Measurements from ENCODE around the gene SNTG2.

The SNTG2 gene

DNA sequence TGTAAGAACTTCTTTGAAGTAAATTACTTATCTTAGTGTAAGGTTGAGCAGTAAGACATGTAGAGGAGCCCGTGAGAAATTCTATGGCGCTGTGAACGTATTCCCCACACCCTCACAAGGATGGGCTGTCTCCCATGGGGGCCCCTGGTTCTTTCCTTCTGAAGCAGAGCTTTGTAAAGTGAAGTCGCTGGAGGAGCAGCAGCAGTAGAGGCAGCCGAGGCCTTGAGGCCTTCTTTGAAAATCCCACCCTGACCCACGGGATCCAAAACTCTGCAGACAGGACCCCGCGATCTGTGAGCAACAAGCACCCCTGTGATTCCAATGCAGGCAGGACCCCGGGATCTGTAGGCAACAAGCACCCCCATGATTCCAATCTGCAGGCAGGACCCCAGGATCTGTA is 23.8 kb upstream of the SNTG2 start:
- no peak for TF ChIP-seq CTCF (conservative IDR thresholded peaks at IDR 0.05; ENCODE audit: low read depth, low read length)
- no peak overlapping the region for H3K4me3 ChIP-seq (ENCODE audit: low read length)
- DNase-seq (ENCODE audit: low read depth): no peak

DNA sequence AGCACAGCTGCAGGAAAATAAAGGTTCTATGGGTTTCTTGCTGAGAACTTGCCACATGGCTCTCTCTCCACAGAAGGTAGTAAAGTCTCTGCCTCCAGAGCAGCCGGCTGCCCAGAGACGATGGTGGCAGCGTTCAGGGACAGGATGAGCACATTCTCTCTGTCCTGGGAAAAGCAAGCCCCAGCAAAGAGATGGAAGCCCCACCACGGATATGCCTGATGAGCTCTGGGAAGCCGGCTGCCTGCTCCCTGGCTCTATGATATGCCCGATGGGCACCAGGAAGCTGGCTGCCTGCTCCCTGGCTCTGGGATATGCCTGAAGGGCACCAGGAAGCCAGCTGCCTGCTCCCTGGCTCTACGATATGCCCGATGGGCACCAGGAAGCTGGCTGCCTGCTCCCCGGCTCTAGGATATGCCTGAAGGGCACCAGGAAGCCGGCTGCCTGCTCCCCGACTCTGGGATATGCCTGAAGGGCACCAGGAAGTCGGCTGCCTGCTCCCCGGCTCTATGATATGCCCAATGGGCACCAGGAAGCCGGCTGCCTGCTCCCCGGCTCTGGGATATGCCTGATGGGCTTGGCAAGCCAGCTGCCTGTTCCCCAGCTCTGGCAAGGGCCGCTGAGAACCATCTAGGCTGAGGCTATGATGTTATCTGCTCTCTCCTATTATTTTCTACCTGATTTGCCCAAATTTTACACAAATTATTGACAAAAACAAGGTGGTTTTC is 21.5 kb upstream of the SNTG2 start:
- H3K4me3 ChIP-seq (ENCODE audit: low read length): no peak overlapping the region
- no peak for TF ChIP-seq CTCF (conservative IDR thresholded peaks at IDR 0.05; ENCODE audit: low read depth, low read length)
- no peak for DNase-seq (ENCODE audit: low read depth)

- no peak for DNase-seq (ENCODE audit: low read depth)
- no peak for TF ChIP-seq CTCF (conservative IDR thresholded peaks at IDR 0.05; ENCODE audit: low read depth, low read length)
- no peak overlapping the region for H3K4me3 ChIP-seq (ENCODE audit: low read length)
Measured at GRCh38 chr2:929925-930324, 20.7 kb upstream of the SNTG2 start.

- H3K4me3 ChIP-seq (ENCODE audit: low read length): no peak overlapping the region
- DNase-seq (ENCODE audit: low read depth): no peak
- TF ChIP-seq CTCF (conservative IDR thresholded peaks at IDR 0.05; ENCODE audit: low read depth, low read length): no peak
Measured at GRCh38 chr2:930935-931334, 19.7 kb upstream of the SNTG2 start.

GRCh38 chr2:932320-933115 is 18.1 kb upstream of the SNTG2 start:
- TF ChIP-seq CTCF (conservative IDR thresholded peaks at IDR 0.05; ENCODE audit: low read depth, low read length): no peak
- DNase-seq (ENCODE audit: low read depth): no peak
- no peak overlapping the region for H3K4me3 ChIP-seq (ENCODE audit: low read length)

- H3K4me3 ChIP-seq (ENCODE audit: low read length): no peak overlapping the region
- no peak for DNase-seq (ENCODE audit: low read depth)
- TF ChIP-seq CTCF (conservative IDR thresholded peaks at IDR 0.05; ENCODE audit: low read depth, low read length): no peak
Measured at GRCh38 chr2:933734-934295, 16.8 kb upstream of the SNTG2 start.

All from retinal pigment epithelial cell (primary cell).